ENCODE results near the gene PDE7B. TPM values are rescaled to one million over a fixed set of nuclear protein-coding genes. Genes with fewer than 3 reads are reported as not detected.

The PDE7B gene
- total RNA-seq, 1 experiment from 2014 or later, result not detected

- no peak overlapping the region for H3K27ac ChIP-seq (ENCODE audit: low read depth, low read length, poor library complexity, severe bottlenecking)
- no peaks in the 10 kb centered on the region for H3K9me3 ChIP-seq (ENCODE audit: low read depth, low read length, poor library complexity, severe bottlenecking)
- CTCF ChIA-PET, result no interaction called here
- no peak overlapping the region for H3K4me3 ChIP-seq (ENCODE audit: low read depth, low read length, poor library complexity, severe bottlenecking)
- DNase-seq (ENCODE audit: low spot score), result no peak
- TF ChIP-seq EZH2 (IDR thresholded peaks at IDR 0.05; ENCODE audit: borderline replicate concordance, low read depth, low read length, poor library complexity, severe bottlenecking), result no peak
- TF ChIP-seq CTCF (conservative IDR thresholded peaks at IDR 0.05; ENCODE audit: low read depth, low read length), result no peak
- no TSS peak for BruUV-seq (replicated peaks)
- POLR2A ChIA-PET (ENCODE audit: low non-redundant PET), result no interaction called here
- intact Hi-C loops (cut with micrococcal nuclease; ENCODE audit: unreplicated experiment), result no loop called here
- H3K36me3 ChIP-seq (ENCODE audit: insufficient read depth, low read length, poor library complexity, severe bottlenecking), result no peaks in the 10 kb centered on the region
- H3K4me1 ChIP-seq (ENCODE audit: insufficient read depth, low read length, poor library complexity, severe bottlenecking), result no peaks in the 10 kb centered on the region
- peaks cover 99% of the 10 kb centered on the region for H3K27me3 ChIP-seq (replicated peaks; ENCODE audit: insufficient read depth, low read depth, low read length, poor library complexity)
These were observed 619 bp upstream of the PDE7B start for GRCh38 chr6:135850882-135851281.

- DNase-seq (ENCODE audit: low spot score), result no peak
- H3K4me3 ChIP-seq (ENCODE audit: low read depth, low read length, poor library complexity, severe bottlenecking), result no peak overlapping the region
- H3K27me3 ChIP-seq (replicated peaks; ENCODE audit: insufficient read depth, low read depth, low read length, poor library complexity), result peaks cover 99% of the 10 kb centered on the region
- no peak overlapping the region for H3K27ac ChIP-seq (ENCODE audit: low read depth, low read length, poor library complexity, severe bottlenecking)
- TF ChIP-seq CTCF (conservative IDR thresholded peaks at IDR 0.05; ENCODE audit: low read depth, low read length), result no peak
- no peak for TF ChIP-seq EZH2 (IDR thresholded peaks at IDR 0.05; ENCODE audit: borderline replicate concordance, low read depth, low read length, poor library complexity, severe bottlenecking)
- intact Hi-C loops (cut with micrococcal nuclease; ENCODE audit: unreplicated experiment), result no loop called here
- ChIA-PET CTCF (no interaction called here), POLR2A (ENCODE audit: low non-redundant PET) (no interaction called here)
- H3K4me1 ChIP-seq (ENCODE audit: insufficient read depth, low read length, poor library complexity, severe bottlenecking), result no peaks in the 10 kb centered on the region
- no peaks in the 10 kb centered on the region for H3K9me3 ChIP-seq (ENCODE audit: low read depth, low read length, poor library complexity, severe bottlenecking)
- no peaks in the 10 kb centered on the region for H3K36me3 ChIP-seq (ENCODE audit: insufficient read depth, low read length, poor library complexity, severe bottlenecking)
- no TSS peak for BruUV-seq (replicated peaks)
These were observed 1.2 kb downstream of the PDE7B start for GRCh38 chr6:135852746-135853145.

- intact Hi-C loops (cut with micrococcal nuclease; ENCODE audit: unreplicated experiment), result no loop called here
- Histone ChIP-seq H3K9me3 (ENCODE audit: low read depth, low read length, poor library complexity, severe bottlenecking) (no peaks in the 10 kb centered on the region), H3K4me3 (ENCODE audit: low read depth, low read length, poor library complexity, severe bottlenecking) (no peak overlapping the region), H3K36me3 (ENCODE audit: insufficient read depth, low read length, poor library complexity, severe bottlenecking) (no peaks in the 10 kb centered on the region), H3K4me1 (ENCODE audit: insufficient read depth, low read length, poor library complexity, severe bottlenecking) (no peaks in the 10 kb centered on the region), H3K27me3 (replicated peaks; ENCODE audit: insufficient read depth, low read depth, low read length, poor library complexity) (peaks cover 96% of the 10 kb centered on the region), H3K27ac (ENCODE audit: low read depth, low read length, poor library complexity, severe bottlenecking) (no peak overlapping the region)
- BruUV-seq (replicated peaks), result no TSS peak
- TF ChIP-seq EZH2 (IDR thresholded peaks at IDR 0.05; ENCODE audit: borderline replicate concordance, low read depth, low read length, poor library complexity, severe bottlenecking) (no peak), CTCF (conservative IDR thresholded peaks at IDR 0.05; ENCODE audit: low read depth, low read length) (no peak)
- ChIA-PET POLR2A (ENCODE audit: low non-redundant PET) (no interaction called here), CTCF (no interaction called here)
- no peak for DNase-seq (ENCODE audit: low spot score)
These were observed 1.7 kb downstream of the PDE7B start for GRCh38 chr6:135853227-135853626.

Data from A673 (cell line).